Activated CD8-positive, alpha-beta memory T cell treated with anti-CD3 and anti-CD28 coated beads for 36 hours (primary cell): ENCODE results near the gene LRBA. TPM values are rescaled to one million over a fixed set of nuclear protein-coding genes. Genes with fewer than 3 reads are reported as not detected.

Experiments used
- CTCF ChIA-PET: fragments of 350-600 bp; sonication (Branson Sonifier 250); formaldehyde crosslinking; loops from one replicate; lab custom pipeline; 2021; ENCODE audit warnings: antibody characterized with exemption; lab: Charles Lee
- POLR2A ChIA-PET: fragments of 350-600 bp; sonication (Branson Sonifier 250); formaldehyde crosslinking; loops from one replicate; lab custom pipeline; 2021; ENCODE audit warnings: antibody characterized with exemption; lab: Charles Lee
- total RNA-seq, 2 experiments: library from RNA; stranded (reverse); gene quantifications; one replicate each; pipeline ENCODE4 v1.2.3, GENCODE V29; 2021

Gene LRBA
- total RNA-seq, 2 experiments from 2014 or later: 62.2 to 64.8 TPM

GRCh38 chr4:150852216-150852615, 162.9 kb downstream of the LRBA start:
- CTCF ChIA-PET: no interaction called here
- POLR2A ChIA-PET: no interaction called here

DNA sequence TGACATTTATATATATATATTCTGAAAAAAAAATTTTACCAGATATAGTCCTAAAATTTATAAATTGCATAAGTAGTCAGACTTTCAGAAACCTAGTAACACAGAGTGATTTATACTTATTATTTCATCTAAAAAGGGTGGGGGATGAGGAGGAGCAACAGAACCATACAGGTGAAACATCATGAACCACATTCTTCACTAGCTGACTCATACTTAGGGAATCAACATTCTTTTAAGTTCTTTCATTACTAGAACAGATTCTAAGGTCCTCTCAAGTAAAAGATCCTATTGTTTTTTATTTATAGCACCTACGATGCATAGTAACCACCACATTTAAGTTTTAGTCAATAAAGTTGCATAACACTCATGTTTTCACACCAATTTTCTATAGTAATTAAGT, 166.1 kb downstream of the LRBA start:
- CTCF ChIA-PET: interaction anchor here (1.4 kb wide), 1 partner anchor 30 kb away, joined by 3 read pairs; no protein-coding TSS in a partner anchor
- POLR2A ChIA-PET: no interaction called here

DNA sequence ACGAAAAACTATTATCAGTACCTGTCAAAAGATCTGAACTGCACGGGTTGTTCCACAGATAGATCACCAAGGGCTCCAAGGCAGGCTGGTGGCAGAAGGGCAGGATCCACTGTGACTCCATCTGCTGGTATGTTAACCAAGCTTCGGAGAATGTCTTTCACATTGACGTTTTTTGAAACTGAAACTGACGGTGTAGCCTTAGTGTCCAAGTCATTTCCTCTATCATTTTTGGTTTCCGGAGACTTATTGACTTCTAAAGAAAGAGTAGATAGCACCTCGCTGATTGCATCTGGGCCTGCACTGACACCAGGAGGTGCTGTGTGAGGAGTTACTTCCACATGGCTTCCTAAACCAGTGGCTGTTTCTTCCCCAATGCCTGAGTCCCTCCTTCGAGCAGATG, 186.9 kb downstream of the LRBA start:
- POLR2A ChIA-PET: no interaction called here
- CTCF ChIA-PET: interaction anchor here (1.6 to 2.0 kb wide), 2 partner anchors 10 to 27 kb away, joined by 3 to 8 read pairs; no protein-coding TSS in a partner anchor

GRCh38 chr4:150827226-150827625, 187.9 kb downstream of the LRBA start:
- POLR2A ChIA-PET: no interaction called here
- CTCF ChIA-PET: interaction anchor here (1.6 to 2.0 kb wide), 2 partner anchors 9 to 28 kb away, joined by 3 to 8 read pairs; no protein-coding TSS in a partner anchor

- ChIA-PET CTCF (no interaction called here), POLR2A (no interaction called here)
Observed at GRCh38 chr4:150826306-150826705, 188.8 kb downstream of the LRBA start.

DNA sequence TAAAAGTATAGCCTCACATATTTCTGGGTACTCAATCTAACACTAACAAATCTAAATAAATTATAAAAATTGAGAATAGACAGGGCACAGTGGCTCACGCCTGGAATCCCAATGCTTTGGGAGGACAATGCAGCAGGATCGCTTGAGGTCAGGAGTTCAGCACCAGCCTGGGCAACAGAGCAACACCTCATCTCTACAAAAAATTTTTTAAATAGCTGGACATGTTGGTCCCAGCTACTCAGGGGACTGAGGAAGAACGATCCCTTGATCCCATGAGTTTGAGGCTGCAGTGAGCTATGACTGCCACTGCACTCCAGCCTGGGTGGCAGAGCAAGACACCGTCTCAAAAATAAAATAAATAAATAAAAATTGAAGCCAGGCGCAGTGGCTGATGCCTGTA, 192.7 kb downstream of the LRBA start:
- CTCF ChIA-PET: no interaction called here
- POLR2A ChIA-PET: no interaction called here

DNA sequence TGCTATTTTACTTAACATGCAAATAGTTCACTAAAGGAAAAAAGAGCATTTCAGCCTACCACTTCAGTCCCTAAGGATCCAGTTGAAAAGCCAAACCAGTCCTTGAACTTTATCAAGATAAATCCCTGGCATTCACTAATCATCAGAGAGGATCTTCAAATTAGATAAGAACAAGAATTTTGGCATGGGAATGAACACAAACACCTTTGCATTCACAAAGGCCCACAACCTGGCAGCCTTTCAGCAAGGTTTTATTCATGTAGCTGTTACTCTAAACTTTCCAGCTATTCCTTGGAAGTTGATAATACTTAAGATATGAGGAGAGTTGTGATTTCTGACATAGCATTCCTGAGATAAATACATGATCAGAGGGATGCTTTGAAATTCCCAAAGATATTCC, 193.4 kb downstream of the LRBA start:
- CTCF ChIA-PET: no interaction called here
- POLR2A ChIA-PET: no interaction called here

- POLR2A ChIA-PET: no interaction called here
Observed at GRCh38 chr4:150820409-150820808, 194.7 kb downstream of the LRBA start.

DNA sequence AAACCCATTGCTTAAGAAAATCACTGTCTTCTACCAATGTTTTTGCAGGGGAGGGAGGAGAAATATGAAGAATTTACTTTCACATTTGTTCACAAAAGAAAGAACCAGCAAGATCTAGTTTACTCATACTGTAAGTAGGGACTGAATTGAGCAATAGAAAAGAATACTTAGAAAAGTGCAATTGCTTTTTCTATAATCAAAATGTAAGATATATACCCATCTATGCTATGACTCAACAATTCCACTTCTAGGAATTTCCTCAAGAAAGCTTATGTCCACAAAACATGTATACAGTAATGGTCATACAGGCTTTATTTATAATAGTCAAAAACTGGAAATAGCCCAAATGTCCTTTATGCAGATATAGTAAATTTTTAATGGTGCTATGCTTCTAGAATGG, 196.4 kb downstream of the LRBA start:
- ChIA-PET POLR2A (no interaction called here), CTCF (interaction anchor here (1.2 to 2.3 kb wide), 3 partner anchors 9 to 152 kb away, joined by 3 to 8 read pairs (median 3); no protein-coding TSS in a partner anchor)

More at GRCh38 chr4:150820409-150820808, 194.7 kb downstream of the LRBA start:
- CTCF ChIA-PET: no interaction called here

GRCh38 chr4:150817804-150818528, 197.1 kb downstream of the LRBA start:
- POLR2A ChIA-PET: interaction anchor here (0.6 kb wide), 1 partner anchor 139 kb away, joined by 4 read pairs; no protein-coding TSS in a partner anchor

DNA sequence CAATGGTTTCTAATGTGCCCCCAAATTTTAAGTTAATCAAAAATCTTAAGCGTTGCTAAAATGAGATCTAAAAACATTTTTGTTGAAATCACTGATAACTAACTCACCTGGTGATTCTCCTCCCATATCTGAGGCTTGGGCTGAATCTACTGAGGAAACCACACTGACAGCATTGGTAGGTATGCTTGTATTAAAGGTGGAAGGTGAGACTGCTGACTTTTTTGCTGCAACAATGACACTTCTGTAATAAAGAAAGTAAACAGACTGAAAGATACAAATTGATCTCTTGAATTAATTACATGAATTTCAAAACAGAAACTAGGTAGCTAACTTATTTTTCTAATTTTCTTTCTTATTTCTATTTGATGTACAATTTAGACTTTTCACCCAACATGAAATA, 198.1 kb downstream of the LRBA start:
- CTCF ChIA-PET: no interaction called here
- POLR2A ChIA-PET: no interaction called here

More at GRCh38 chr4:150817804-150818528, 197.1 kb downstream of the LRBA start:
- CTCF ChIA-PET: interaction anchor here (1.2 to 2.3 kb wide), 3 partner anchors 10 to 153 kb away, joined by 3 to 8 read pairs (median 3); no protein-coding TSS in a partner anchor

- POLR2A ChIA-PET: no interaction called here
- CTCF ChIA-PET: no interaction called here
Observed at GRCh38 chr4:150816491-150816890, 198.6 kb downstream of the LRBA start.

DNA sequence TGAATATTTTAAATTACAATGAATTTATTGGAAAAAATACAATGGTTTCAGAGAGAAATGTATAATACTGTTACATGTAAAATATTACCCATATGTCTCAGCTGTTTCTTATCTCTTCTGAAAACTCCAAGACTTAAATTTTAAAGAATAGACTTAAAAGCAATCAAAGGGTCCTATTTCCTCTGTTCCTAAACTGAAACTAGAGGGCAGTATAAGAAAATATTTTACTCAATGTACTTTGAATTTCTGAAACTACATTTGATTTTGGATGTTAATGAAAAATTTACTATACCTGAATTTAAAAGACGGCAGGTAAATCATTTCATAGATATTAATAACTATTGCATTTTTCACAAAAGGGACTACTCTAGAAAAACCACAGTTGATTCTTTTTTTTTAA, 200.2 kb downstream of the LRBA start:
- ChIA-PET POLR2A (no interaction called here), CTCF (no interaction called here)

DNA sequence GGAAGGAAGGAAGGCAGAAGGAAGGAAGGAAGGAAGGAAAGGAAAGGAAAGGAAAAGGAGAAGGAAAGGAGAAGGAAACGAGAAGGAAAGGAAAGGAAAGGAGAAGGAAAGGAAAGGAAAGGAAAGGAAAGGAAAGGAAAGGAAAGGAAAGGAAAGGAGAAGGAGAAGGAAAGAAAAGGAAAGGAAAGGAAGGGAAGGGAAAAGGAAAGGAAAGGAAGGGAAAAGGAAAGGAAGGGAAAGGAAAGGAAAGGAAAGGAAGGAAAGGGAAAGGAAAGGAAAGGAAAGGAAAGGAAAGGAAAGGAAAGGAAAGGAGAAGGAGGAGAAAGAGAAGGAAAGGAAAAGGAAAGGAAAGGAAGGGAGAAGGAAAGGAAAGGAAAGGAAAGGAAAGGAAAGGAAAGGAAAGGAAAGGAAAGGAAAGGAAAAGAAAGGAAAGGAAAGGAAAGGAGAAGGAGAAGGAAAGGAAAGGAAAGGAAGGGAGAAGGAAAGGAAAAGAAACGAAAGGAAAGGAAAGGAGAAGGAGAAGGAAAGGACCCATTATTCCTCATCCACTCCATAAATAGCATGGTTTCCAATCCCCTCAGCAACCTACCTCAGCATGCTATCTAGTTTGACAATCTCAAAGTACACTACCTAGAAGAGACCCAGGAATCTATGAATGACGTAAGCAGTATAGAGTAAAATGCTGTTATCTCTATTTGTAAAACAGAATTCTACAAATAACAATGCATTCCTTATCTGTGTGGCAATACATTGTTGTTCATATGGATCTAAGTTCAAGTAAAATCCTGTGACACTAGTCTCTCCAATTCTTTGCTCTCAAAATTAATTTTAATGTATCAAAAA, 209.7 kb downstream of the LRBA start:
- ChIA-PET POLR2A (interaction anchor here (0.5 kb wide), 1 partner anchor 196 kb away, joined by 3 read pairs; no protein-coding TSS in a partner anchor), CTCF (no interaction called here)

DNA sequence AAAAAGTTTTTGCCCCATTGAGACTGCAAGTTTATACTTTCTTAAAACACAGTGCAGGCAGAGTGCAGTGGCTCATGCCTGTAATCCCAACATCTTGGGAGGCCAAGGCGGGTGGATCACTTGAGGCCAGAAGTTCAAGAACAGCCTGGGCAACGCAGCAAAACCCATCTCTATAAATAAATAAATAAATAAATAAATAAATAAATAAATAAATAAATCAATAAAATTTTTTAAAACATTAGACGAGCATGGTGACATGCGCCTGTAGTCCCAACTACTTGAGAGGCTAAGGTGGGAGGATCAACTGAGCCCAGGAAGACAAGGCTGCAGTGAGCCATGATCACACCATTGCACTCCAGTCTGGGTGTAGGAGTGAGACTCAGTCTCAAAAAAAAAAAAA, 213.3 kb downstream of the LRBA start:
- ChIA-PET POLR2A (no interaction called here), CTCF (no interaction called here)

DNA sequence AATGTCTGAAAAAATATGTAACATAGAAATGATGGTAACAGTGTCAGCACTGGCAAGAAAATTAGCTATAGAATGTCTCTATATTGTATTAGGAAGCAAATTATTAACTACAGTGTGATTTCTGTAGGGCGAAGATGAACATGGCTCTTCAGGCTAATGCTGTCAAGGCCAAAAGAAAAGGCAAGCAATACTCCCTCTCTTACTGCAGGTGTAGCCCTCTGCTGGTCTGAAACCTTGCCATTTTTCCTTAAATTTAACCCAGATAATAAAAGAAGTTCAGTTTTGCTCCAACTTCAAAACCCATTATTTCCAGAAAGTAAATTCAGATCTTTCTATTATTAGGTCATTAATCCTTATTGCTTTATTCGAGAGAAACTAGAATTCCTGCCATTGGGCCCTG, 215.9 kb downstream of the LRBA start:
- CTCF ChIA-PET: no interaction called here
- POLR2A ChIA-PET: interaction anchor here (0.6 kb wide), 1 partner anchor 249 kb away, joined by 3 read pairs; no protein-coding TSS in a partner anchor

GRCh38 chr4:150794706-150795105, 220.4 kb downstream of the LRBA start:
- CTCF ChIA-PET: no interaction called here

DNA sequence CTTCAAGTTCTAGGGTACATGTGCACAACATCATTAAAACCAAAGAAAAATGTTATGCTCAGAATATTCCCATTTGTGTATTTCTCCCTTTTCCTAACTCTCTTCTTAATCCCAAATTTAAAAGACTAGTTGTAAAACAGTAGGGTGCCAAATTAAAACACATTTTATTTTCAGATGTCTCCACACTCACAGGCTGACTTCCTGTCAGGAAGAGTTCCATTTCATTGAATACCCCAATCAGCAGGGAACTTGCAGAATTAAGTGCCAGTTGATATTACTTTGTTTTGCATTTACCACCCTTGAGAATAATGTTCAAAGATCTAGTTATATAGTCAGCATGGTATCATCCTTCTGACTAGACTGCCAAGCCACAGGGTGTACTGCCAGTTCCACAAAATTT, 225.2 kb downstream of the LRBA start:
- ChIA-PET POLR2A (no interaction called here), CTCF (no interaction called here)

More at GRCh38 chr4:150794706-150795105, 220.4 kb downstream of the LRBA start:
- POLR2A ChIA-PET: interaction anchor here (0.6 kb wide), 1 partner anchor 203 kb away, joined by 4 read pairs; no protein-coding TSS in a partner anchor

- CTCF ChIA-PET: no interaction called here
- POLR2A ChIA-PET: no interaction called here
Observed at GRCh38 chr4:150784939-150785338, 230.1 kb downstream of the LRBA start.

- CTCF ChIA-PET: interaction anchor here (0.6 kb wide), 1 partner anchor 241 kb away, joined by 3 read pairs; no protein-coding TSS in a partner anchor
- POLR2A ChIA-PET: no interaction called here
Observed at GRCh38 chr4:150784305-150784704, 230.8 kb downstream of the LRBA start.
